SU-DHL-6 (cell line): ENCODE measurements around the gene CHD2.

ENCODE experiments used
- EZH2phosphoT487 ChIP-seq: fragments of 200-600 bp; sonication (generic), shearing (Covaris generic); conservative IDR thresholded peaks from 2 replicates; pipeline ENCODE4 v1.6.1; 2018; ENCODE audit warnings: mild to moderate bottlenecking, antibody characterized with exemption, low read length, moderate library complexity, mixed read lengths
- TF ChIP-seq, protein P1 (sequence below): fragments of 200-600 bp; sonication (generic); IDR thresholded peaks from one replicate; pipeline ENCODE4 v1.5.1; 2017; ENCODE audit warnings: antibody characterized with exemption, mild to moderate bottlenecking, low read length, moderate library complexity; ENCODE audit not compliant: insufficient read depth, poor library complexity, severe bottlenecking

DNA sequence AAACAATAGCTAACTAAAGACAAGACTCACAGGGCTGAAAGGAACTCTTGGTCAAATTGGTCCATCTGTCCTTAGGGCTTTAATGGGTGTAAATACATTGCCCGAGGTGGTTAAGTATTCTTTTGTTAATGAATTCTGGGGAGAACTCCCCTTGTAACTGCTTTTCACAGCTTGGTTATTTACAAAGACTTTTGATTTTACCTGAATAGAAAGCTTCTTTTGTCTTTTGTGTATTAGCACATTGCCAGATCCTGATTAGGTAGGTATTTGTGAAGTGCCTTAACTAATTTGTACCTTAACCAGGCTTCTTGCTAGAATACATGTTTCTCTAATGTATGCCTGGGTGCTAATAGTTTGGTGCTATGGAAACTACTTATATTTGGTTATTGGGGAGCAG is 14.0 kb downstream of the CHD2 start:
- TF ChIP-seq, protein P1, sequence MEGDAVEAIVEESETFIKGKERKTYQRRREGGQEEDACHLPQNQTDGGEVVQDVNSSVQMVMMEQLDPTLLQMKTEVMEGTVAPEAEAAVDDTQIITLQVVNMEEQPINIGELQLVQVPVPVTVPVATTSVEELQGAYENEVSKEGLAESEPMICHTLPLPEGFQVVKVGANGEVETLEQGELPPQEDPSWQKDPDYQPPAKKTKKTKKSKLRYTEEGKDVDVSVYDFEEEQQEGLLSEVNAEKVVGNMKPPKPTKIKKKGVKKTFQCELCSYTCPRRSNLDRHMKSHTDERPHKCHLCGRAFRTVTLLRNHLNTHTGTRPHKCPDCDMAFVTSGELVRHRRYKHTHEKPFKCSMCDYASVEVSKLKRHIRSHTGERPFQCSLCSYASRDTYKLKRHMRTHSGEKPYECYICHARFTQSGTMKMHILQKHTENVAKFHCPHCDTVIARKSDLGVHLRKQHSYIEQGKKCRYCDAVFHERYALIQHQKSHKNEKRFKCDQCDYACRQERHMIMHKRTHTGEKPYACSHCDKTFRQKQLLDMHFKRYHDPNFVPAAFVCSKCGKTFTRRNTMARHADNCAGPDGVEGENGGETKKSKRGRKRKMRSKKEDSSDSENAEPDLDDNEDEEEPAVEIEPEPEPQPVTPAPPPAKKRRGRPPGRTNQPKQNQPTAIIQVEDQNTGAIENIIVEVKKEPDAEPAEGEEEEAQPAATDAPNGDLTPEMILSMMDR = no peak
- no peak for TF ChIP-seq EZH2phosphoT487
